K562 (cell line): Measurements from ENCODE around the gene GAS2L1. TPM values are rescaled to one million over a fixed set of nuclear protein-coding genes. Genes with fewer than 3 reads are reported as not detected.

Source experiments
- ATAC-seq: fragments of 200-7000 bp; cut with Tn5 transposase; 3 replicates; pipeline ENCODE4 v1.9.1; 2020; ENCODE audit warnings: moderate library complexity
- BruUV-seq: library from RNA; stranded (reverse); fragments of 400-500 nt; replicated peaks from 2 replicates; lab custom pipeline; 2021; lab: Mats Ljungman, UMichigan
- CTCF ChIA-PET: fragments of 300-600 bp; formaldehyde crosslinking; extraction: SDS; loops from one replicate; lab custom pipeline; 2021; ENCODE audit warnings: low intra/inter-chr PET ratio; lab: Yijun Ruan, JAX
- POLR2A ChIA-PET: fragments of 300-600, 350-650 bp; sonication (Branson Sonifier 250); formaldehyde crosslinking; extraction: SDS; loops from one replicate; lab custom pipeline; 2021; ENCODE audit warnings: antibody characterized with exemption, inconsistent platforms; lab: Yijun Ruan, JAX
- DNase-seq, 4 experiments: peaks; one replicate each; pipeline versions ENCODE4 v3.0.0 to v3.0.0-alpha.2; 2011 to 2018; ENCODE audit warnings: low spot score in 3 of 4, mixed read lengths in 3 of 4; ENCODE audit errors: extremely low read depth in 1 of 4
- FAIRE-seq: peaks from 2 replicates; lab custom pipeline; 2011; peaks lifted over from hg19 to GRCh38; lab: Jason Lieb, UNC
- H2AFZ ChIP-seq: 2 replicates; pipeline ENCODE4 v1.6.0; 2011; ENCODE audit warnings: low read depth, low read length, control low read depth, inconsistent platforms
- H3K27ac ChIP-seq: fragments of 200-600 bp; 3 replicates; pipeline ENCODE4 v1.8.0; 2011; ENCODE audit warnings: low read depth, mild to moderate bottlenecking, control low read depth, inconsistent platforms, low read length, moderate library complexity, mixed read lengths; ENCODE audit errors: extremely low read depth
- H3K27me3 ChIP-seq, 2 experiments: fragments of 300-600 bp in 1 of 2; 2 replicates in 1 of 2; 3 replicates in 1 of 2; pipeline versions ENCODE4 v1.6.0 to v1.8.0; 2011; ENCODE audit warnings: inconsistent platforms in 2 of 2, low read length in 2 of 2, mild to moderate bottlenecking in 1 of 2, mixed read lengths in 1 of 2, moderate library complexity in 1 of 2; ENCODE audit not compliant: control insufficient read depth in 2 of 2, insufficient read depth in 2 of 2
- H3K36me3 ChIP-seq: fragments of 300-600 bp; 3 replicates; pipeline ENCODE4 v1.8.0; 2011; ENCODE audit warnings: mild to moderate bottlenecking, low read length, inconsistent platforms; ENCODE audit not compliant: control insufficient read depth, insufficient read depth
- H3K4me1 ChIP-seq, 2 experiments: fragments of 200-600 bp in 1 of 2; replicated peaks in 1 of 2; 2 replicates in 1 of 2; 3 replicates in 1 of 2; pipeline versions ENCODE4 v1.5.1 to v1.8.0; 2011; ENCODE audit warnings: inconsistent platforms in 2 of 2, low read length in 2 of 2, mild to moderate bottlenecking in 1 of 2, mixed read lengths in 1 of 2, moderate library complexity in 1 of 2; ENCODE audit not compliant: control insufficient read depth in 2 of 2, insufficient read depth in 2 of 2
- H3K4me2 ChIP-seq: 2 replicates; pipeline ENCODE4 v1.6.1; 2011; ENCODE audit warnings: low read length, control low read depth, inconsistent platforms, mixed read lengths; ENCODE audit not compliant: insufficient read depth
- H3K4me3 ChIP-seq: fragments of 200-600 bp; sonication (generic), shearing (Covaris generic); 2 replicates; pipeline ENCODE4 v1.5.1; 2016; ENCODE audit warnings: control low read depth, inconsistent platforms
- H3K79me2 ChIP-seq: fragments of 200-600 bp; 3 replicates; pipeline ENCODE4 v1.8.0; 2011; ENCODE audit warnings: low read length, inconsistent platforms; ENCODE audit not compliant: control insufficient read depth, insufficient read depth
- H3K9ac ChIP-seq, 2 experiments: 2 replicates each; pipeline versions ENCODE4 v1.6.0 to v1.6.1; 2011; ENCODE audit warnings: low read depth in 2 of 2, low read length in 2 of 2, control low read depth in 1 of 2, inconsistent platforms in 1 of 2, mild to moderate bottlenecking in 1 of 2, mixed read lengths in 1 of 2; ENCODE audit not compliant: insufficient read depth in 1 of 2
- H3K9me1 ChIP-seq: one replicate; pipeline ENCODE4 v1.6.0; 2011; ENCODE audit warnings: inconsistent platforms, mild to moderate bottlenecking, low read length, moderate library complexity; ENCODE audit not compliant: control insufficient read depth, insufficient read depth
- H3K9me3 ChIP-seq: replicated peaks from 2 replicates; pipeline ENCODE4 v1.5.1; 2011; ENCODE audit warnings: low read depth, low read length, inconsistent platforms; ENCODE audit not compliant: control insufficient read depth, insufficient read depth
- H4K20me1 ChIP-seq: replicated peaks from 2 replicates; pipeline ENCODE4 v1.6.1; 2011; ENCODE audit warnings: low read length, inconsistent platforms, mixed read lengths; ENCODE audit not compliant: control insufficient read depth, insufficient read depth
- CBFA2T2 ChIP-seq: fragments of 450-650 bp; conservative IDR thresholded peaks from 2 replicates; pipeline ENCODE4 v1.6.1; 2017; ENCODE audit warnings: mild to moderate bottlenecking
- CBFA2T3 ChIP-seq: fragments of 450-650 bp; IDR thresholded peaks from 2 replicates; pipeline ENCODE4 v1.6.1; 2017
- CREBBP ChIP-seq: IDR thresholded peaks from one replicate; pipeline ENCODE4 v1.6.1; 2012; ENCODE audit warnings: low read depth, mild to moderate bottlenecking, control low read depth, inconsistent platforms, low read length
- DIDO1 ChIP-seq: fragments of 450-650 bp; IDR thresholded peaks from 2 replicates; pipeline ENCODE4 v1.6.1; 2016; ENCODE audit warnings: low read depth, missing biosample characterization, missing genetic modification characterization
- ETV1 ChIP-seq: fragments of 450-650 bp; conservative IDR thresholded peaks from 2 replicates; pipeline ENCODE4 v1.6.1; 2016; ENCODE audit warnings: missing genetic modification characterization, control low read depth, low read depth, missing compliant biosample characterization
- ETV6 ChIP-seq, 3 experiments: fragments of 150-350 bp in 1 of 3; sonication (generic) in 1 of 3; formaldehyde crosslinking in 1 of 3; IDR thresholded peaks; 2 replicates each; pipeline versions ENCODE4 v1.6.1 to v1.8.0; 2014 to 2022; ENCODE audit warnings: borderline replicate concordance in 2 of 3, low read depth in 2 of 3, antibody characterized with exemption in 1 of 3, low read length in 1 of 3, mild to moderate bottlenecking in 1 of 3, missing genetic modification reagents in 1 of 3
- RNF2 ChIP-seq: sonication (generic); IDR thresholded peaks from 2 replicates; pipeline ENCODE4 v1.6.1; 2016
- RUNX1 ChIP-seq: sonication (generic); IDR thresholded peaks from 2 replicates; pipeline ENCODE4 v1.6.1; 2016; ENCODE audit warnings: antibody characterized with exemption, low read depth
- SIN3B ChIP-seq: fragments of 450-650 bp; IDR thresholded peaks from 2 replicates; pipeline ENCODE4 v1.6.1; 2017; ENCODE audit warnings: low read depth, mild to moderate bottlenecking, moderate library complexity
- ZBTB7A ChIP-seq: IDR thresholded peaks from 2 replicates; pipeline ENCODE4 v1.6.1; 2011; ENCODE audit warnings: low read depth, mild to moderate bottlenecking, low read length, moderate library complexity, borderline replicate concordance; ENCODE audit not compliant: control insufficient read depth
- ZNF124 ChIP-seq: sonication (generic); formaldehyde crosslinking; IDR thresholded peaks from 2 replicates; pipeline ENCODE4 v1.8.1; 2022; ENCODE audit warnings: missing genetic modification reagents
- WGBS: fragments of 100-300 bp; shearing (Covaris generic); methylation state at CpG from one replicate; pipeline ENCODE4 v1.1.6; 2016; ENCODE audit warnings: low coverage, mixed read lengths; ENCODE audit not compliant: insufficient coverage; ENCODE audit errors: missing lambda C conversion rate; 5-methylcytosine and 5-hydroxymethylcytosine counted together
- in situ Hi-C: fragments of 300-500 bp; cut with MboI; formaldehyde crosslinking; loops from 4 replicates; pipeline ENCODE4 v1.15.0; 2018; ENCODE audit warnings: inconsistent platforms, mixed read lengths
- intact Hi-C: fragments of 100-400 bp; cut with micrococcal nuclease; formaldehyde crosslinking; loops from 2 replicates; pipeline ENCODE4 v1.14.2; 2022
- polyA plus RNA-seq, 8 experiments: library from polyadenylated mRNA; depleted of rRNA in 4 of 8; stranded (reverse) in 5 of 8; unstranded in 3 of 8; fragments of >200 nt; fragmentation: Nextera tagmentation in 2 of 8; fragmentation: Illumina TruSeq in 1 of 8; extraction: Ambion mirVana in 2 of 8; extraction: Trizol in 1 of 8; gene quantifications; 2 replicates each; pipeline versions ENCODE4 v1.2.1 to v1.2.3, GENCODE V29; 2011 to 2014; ENCODE audit warnings: inconsistent platforms in 1 of 8, missing spikeins in 1 of 8
- total RNA-seq, 7 experiments: library from RNA; depleted of rRNA in 6 of 7; stranded (reverse); fragments of >200 nt in 6 of 7; fragmentation: Illumina TruSeq in 2 of 7; extraction: Trizol in 2 of 7; gene quantifications; 2 replicates each; pipeline versions ENCODE4 v1.2.1 to v1.2.3, GENCODE V29; 2011 to 2021; ENCODE audit warnings: low replicate concordance in 1 of 7
- TF ChIP-seq, protein P1 (sequence below): fragments of 450-650 bp; IDR thresholded peaks from 2 replicates; pipeline ENCODE4 v1.6.1; 2017; ENCODE audit warnings: antibody characterized with exemption, mild to moderate bottlenecking
- TF ChIP-seq, protein P2 (sequence below): IDR thresholded peaks from 2 replicates; pipeline ENCODE4 v1.6.1; 2014; ENCODE audit warnings: antibody characterized with exemption
- TF ChIP-seq, protein P3 (sequence below): fragments of 250-450 bp; sonication (Bioruptor Pico); IDR thresholded peaks from 2 replicates; pipeline ENCODE4 v1.4.0; 2020

The GAS2L1 gene
- total and polyA plus RNA-seq, 9 of the 15 experiments (the other 6 are each of a cell fraction or from before 2014, with no cell fraction given): 0.56 to 19.7 (median 3.2) TPM

DNA sequence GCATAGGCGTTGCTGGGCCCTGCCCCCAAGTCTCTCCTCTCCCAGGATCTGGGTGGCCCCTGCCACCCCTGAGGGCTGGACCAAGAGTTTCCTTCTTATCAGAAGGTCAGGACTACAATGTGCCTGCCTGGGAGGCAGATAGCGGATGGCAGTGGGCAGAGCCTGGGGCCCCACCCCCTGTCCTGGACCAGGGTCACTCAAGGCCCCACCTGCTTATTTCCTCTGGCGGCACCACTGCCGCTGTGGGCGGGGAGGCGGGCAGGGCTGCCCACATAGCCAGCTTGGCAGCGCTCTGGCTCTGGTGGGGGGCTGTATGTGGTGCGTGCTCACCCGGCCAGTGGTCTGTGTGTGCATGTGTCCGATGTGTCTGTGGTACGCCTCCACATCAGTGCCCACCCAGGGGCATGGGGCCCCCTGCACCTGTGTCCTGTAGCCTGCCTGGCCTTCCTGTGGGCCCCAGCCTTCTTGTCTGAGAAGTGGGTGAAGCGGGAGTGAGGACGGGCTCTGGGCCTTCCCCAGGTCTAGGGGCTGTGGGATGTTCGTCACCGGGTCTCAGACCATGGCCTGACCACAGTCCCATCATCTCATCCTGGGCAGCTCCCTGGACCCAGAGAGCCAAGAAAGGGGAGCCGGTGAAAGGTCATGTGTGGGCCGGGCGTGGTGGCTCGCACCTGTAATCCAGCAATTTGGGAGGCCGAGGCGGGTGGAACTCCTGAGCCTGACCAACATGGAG lies 3.0 kb downstream of the GAS2L1 start:
- DNase-seq: peak in 3 of 4 experiments; percentile 28 to 33 (median 32)
- BruUV-seq: no TSS peak
- H3K9me1 ChIP-seq: no peaks in the 10 kb centered on the region
- H3K4me1 ChIP-seq: peaks cover 14 to 88% of the 10 kb centered on the region in 2 experiments; a peak in 4 of 5 replicates
- intact Hi-C loops (no loop called here), in situ Hi-C loops (no loop called here)
- FAIRE-seq: no peak
- 72% methylated on average over 12 of the region's 21 CpGs for WGBS
- H3K9ac ChIP-seq: peak overlapping the region in 1 of 2 experiments; percentile 95; a peak in 2 of 4 replicates
- POLR2A ChIA-PET: no interaction called here
- no peak overlapping the region for H3K4me3 ChIP-seq
- H3K79me2 ChIP-seq: peaks cover 18% of the 10 kb centered on the region
- CTCF ChIA-PET: no interaction called here
- H4K20me1 ChIP-seq: no peaks in the 10 kb centered on the region
- H3K9me3 ChIP-seq: no peaks in the 10 kb centered on the region
- ATAC-seq: no peak
- peak overlapping the region; percentile 12; the same call in 1 of the 2 replicates for H3K4me2 ChIP-seq
- no peak for TF ChIP-seq ZNF124 (CRISPR knock-in tag)
- peak; percentile 56 for TF ChIP-seq CBFA2T3
- TF ChIP-seq, protein P1, sequence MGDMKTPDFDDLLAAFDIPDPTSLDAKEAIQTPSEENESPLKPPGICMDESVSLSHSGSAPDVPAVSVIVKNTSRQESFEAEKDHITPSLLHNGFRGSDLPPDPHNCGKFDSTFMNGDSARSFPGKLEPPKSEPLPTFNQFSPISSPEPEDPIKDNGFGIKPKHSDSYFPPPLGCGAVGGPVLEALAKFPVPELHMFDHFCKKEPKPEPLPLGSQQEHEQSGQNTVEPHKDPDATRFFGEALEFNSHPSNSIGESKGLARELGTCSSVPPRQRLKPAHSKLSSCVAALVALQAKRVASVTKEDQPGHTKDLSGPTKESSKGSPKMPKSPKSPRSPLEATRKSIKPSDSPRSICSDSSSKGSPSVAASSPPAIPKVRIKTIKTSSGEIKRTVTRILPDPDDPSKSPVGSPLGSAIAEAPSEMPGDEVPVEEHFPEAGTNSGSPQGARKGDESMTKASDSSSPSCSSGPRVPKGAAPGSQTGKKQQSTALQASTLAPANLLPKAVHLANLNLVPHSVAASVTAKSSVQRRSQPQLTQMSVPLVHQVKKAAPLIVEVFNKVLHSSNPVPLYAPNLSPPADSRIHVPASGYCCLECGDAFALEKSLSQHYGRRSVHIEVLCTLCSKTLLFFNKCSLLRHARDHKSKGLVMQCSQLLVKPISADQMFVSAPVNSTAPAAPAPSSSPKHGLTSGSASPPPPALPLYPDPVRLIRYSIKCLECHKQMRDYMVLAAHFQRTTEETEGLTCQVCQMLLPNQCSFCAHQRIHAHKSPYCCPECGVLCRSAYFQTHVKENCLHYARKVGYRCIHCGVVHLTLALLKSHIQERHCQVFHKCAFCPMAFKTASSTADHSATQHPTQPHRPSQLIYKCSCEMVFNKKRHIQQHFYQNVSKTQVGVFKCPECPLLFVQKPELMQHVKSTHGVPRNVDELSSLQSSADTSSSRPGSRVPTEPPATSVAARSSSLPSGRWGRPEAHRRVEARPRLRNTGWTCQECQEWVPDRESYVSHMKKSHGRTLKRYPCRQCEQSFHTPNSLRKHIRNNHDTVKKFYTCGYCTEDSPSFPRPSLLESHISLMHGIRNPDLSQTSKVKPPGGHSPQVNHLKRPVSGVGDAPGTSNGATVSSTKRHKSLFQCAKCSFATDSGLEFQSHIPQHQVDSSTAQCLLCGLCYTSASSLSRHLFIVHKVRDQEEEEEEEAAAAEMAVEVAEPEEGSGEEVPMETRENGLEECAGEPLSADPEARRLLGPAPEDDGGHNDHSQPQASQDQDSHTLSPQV: peak; percentile 29; the same call in 1 of the 2 replicates
- TF ChIP-seq ETV6 (IDR thresholded peaks at IDR 0.05; ENCODE audit: borderline replicate concordance in 1 of 2, low read depth in 2 of 2, low read length in 1 of 2): no peak
- no peak for TF ChIP-seq ETV6 (CRISPR knock-in tag; IDR thresholded peaks at IDR 0.05; ENCODE audit: borderline replicate concordance)
- TF ChIP-seq SIN3B: no peak
- TF ChIP-seq CREBBP: no peak
- 0 out of 2 replicates have a peak, but pooled peaks have one; percentile 9 for TF ChIP-seq ZBTB7A
- TF ChIP-seq CBFA2T2: peak; percentile 34
- TF ChIP-seq DIDO1 (tag): no peak
- TF ChIP-seq, protein P2, sequence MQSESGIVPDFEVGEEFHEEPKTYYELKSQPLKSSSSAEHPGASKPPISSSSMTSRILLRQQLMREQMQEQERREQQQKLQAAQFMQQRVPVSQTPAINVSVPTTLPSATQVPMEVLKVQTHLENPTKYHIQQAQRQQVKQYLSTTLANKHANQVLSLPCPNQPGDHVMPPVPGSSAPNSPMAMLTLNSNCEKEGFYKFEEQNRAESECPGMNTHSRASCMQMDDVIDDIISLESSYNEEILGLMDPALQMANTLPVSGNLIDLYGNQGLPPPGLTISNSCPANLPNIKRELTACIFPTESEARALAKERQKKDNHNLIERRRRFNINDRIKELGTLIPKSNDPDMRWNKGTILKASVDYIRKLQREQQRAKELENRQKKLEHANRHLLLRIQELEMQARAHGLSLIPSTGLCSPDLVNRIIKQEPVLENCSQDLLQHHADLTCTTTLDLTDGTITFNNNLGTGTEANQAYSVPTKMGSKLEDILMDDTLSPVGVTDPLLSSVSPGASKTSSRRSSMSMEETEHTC: no peak
- TF ChIP-seq RUNX1: no peak
- TF ChIP-seq RNF2: no peak
- TF ChIP-seq ETV1 (tag): no peak
- TF ChIP-seq, protein P3, sequence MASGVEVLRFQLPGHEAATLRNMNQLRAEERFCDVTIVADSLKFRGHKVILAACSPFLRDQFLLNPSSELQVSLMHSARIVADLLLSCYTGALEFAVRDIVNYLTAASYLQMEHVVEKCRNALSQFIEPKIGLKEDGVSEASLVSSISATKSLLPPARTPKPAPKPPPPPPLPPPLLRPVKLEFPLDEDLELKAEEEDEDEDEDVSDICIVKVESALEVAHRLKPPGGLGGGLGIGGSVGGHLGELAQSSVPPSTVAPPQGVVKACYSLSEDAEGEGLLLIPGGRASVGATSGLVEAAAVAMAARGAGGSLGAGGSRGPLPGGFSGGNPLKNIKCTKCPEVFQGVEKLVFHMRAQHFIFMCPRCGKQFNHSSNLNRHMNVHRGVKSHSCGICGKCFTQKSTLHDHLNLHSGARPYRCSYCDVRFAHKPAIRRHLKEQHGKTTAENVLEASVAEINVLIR: no peak
- H3K36me3 ChIP-seq: peaks cover 9% of the 10 kb centered on the region; the same call in 1 of the 3 replicates
- no peak overlapping the region for H2AFZ ChIP-seq
- no peaks in the 10 kb centered on the region for H3K27me3 ChIP-seq
- no peak overlapping the region for H3K27ac ChIP-seq
